GM12892 (cell line): Measurements from ENCODE around the gene GPC5.

Experiments used
- POLR2AphosphoS5 ChIP-seq: IDR thresholded peaks from 2 replicates; pipeline ENCODE4 v1.6.1; 2011; ENCODE audit warnings: low read depth, low read length, control low read depth
- TAF1 ChIP-seq: IDR thresholded peaks from 2 replicates; pipeline ENCODE4 v1.6.1; 2011; ENCODE audit warnings: low read depth, mild to moderate bottlenecking, control low read depth, low read length, borderline replicate concordance

- TF ChIP-seq POLR2AphosphoS5 (no peak), TAF1 (no peak)
These were observed 1015.0 kb downstream of the GPC5 start for GRCh38 chr13:92413452-92413851.
